H1 (cell line): ENCODE measurements around the gene SLC6A18. TPM values are rescaled to one million over a fixed set of nuclear protein-coding genes. Genes with fewer than 3 reads are reported as not detected.

ENCODE experiments used
- CTCF ChIA-PET: fragments of 300-600 bp; sonication (Branson Sonifier 250); formaldehyde crosslinking; loops from one replicate; lab custom pipeline; 2021; ENCODE audit not compliant: partially characterized antibody; lab: Charles Lee
- POLR2A ChIA-PET: fragments of 300-600 bp; sonication (Branson Sonifier 250); formaldehyde crosslinking; loops from one replicate; lab custom pipeline; 2021; ENCODE audit warnings: inconsistent platforms; ENCODE audit not compliant: partially characterized antibody; lab: Charles Lee
- DNase-seq, 2 experiments: peaks; one replicate each; pipeline versions ENCODE4 v3.0.0 to v3.0.0-alpha.2; 2010 to 2022; ENCODE audit warnings: low spot score in 2 of 2, low read depth in 1 of 2, mixed read lengths in 1 of 2
- FAIRE-seq: peaks from 2 replicates; lab custom pipeline; 2011; peaks lifted over from hg19 to GRCh38; lab: Jason Lieb, UNC
- H2AFZ ChIP-seq: 2 replicates; pipeline ENCODE4 v1.8.1; 2012; ENCODE audit warnings: low read length, inconsistent platforms
- H2AK5ac ChIP-seq: 2 replicates; pipeline ENCODE4 v1.6.1; 2013; ENCODE audit warnings: low read depth, low read length
- H2BK120ac ChIP-seq: replicated peaks from 2 replicates; pipeline ENCODE3; 2013; ENCODE audit warnings: low read depth, low read length, inconsistent platforms
- H2BK12ac ChIP-seq: 2 replicates; pipeline ENCODE4 v1.6.1; 2013; ENCODE audit warnings: low read depth, low read length
- H2BK15ac ChIP-seq: 2 replicates; pipeline ENCODE4 v1.6.1; 2013; ENCODE audit warnings: low read length
- H2BK20ac ChIP-seq: 2 replicates; pipeline ENCODE4 v1.6.1; 2013; ENCODE audit warnings: low read length
- H2BK5ac ChIP-seq: 2 replicates; pipeline ENCODE4 v1.6.1; 2013; ENCODE audit warnings: low read depth, low read length
- H3K14ac ChIP-seq: 2 replicates; pipeline ENCODE4 v1.6.1; 2013; ENCODE audit warnings: inconsistent platforms; ENCODE audit not compliant: insufficient read length
- H3K18ac ChIP-seq: 2 replicates; pipeline ENCODE4 v1.6.1; 2013; ENCODE audit warnings: low read length; ENCODE audit errors: extremely low read depth
- H3K23ac ChIP-seq: 2 replicates; pipeline ENCODE4 v1.6.1; 2013; ENCODE audit warnings: inconsistent platforms; ENCODE audit not compliant: insufficient read length
- H3K23me2 ChIP-seq: 2 replicates; pipeline ENCODE4 v1.6.1; 2013; ENCODE audit warnings: low read depth, low read length
- H3K27ac ChIP-seq: 2 replicates; pipeline ENCODE4 v1.6.1; 2011; ENCODE audit warnings: low read depth, low read length, inconsistent platforms
- H3K27me3 ChIP-seq, 4 experiments: replicated peaks in 1 of 4; 1 replicate in 1 of 4; 2 replicates in 3 of 4; pipeline versions ENCODE4 v1.6.1 to v1.8.1; 2011 to 2013; ENCODE audit warnings: low read length in 3 of 4, mild to moderate bottlenecking in 3 of 4, inconsistent platforms in 2 of 4, mixed read lengths in 2 of 4, moderate library complexity in 1 of 4; ENCODE audit not compliant: control insufficient read depth in 3 of 4, insufficient read depth in 3 of 4; ENCODE audit errors: extremely low read depth in 1 of 4
- H3K36me3 ChIP-seq, 4 experiments: 2 replicates each; pipeline versions ENCODE4 v1.6.1 to v1.8.1; 2011 to 2013; ENCODE audit warnings: mild to moderate bottlenecking in 4 of 4, low read length in 3 of 4, moderate library complexity in 2 of 4, control low read depth in 1 of 4, inconsistent platforms in 1 of 4; ENCODE audit not compliant: insufficient read depth in 4 of 4, control insufficient read depth in 2 of 4
- H3K4ac ChIP-seq: replicated peaks from 2 replicates; pipeline ENCODE3; 2013; ENCODE audit warnings: low read length, low read depth, mixed read lengths, inconsistent platforms; ENCODE audit not compliant: insufficient read length
- H3K4me1 ChIP-seq, 4 experiments: replicated peaks in 1 of 4; 1 replicate in 1 of 4; 2 replicates in 3 of 4; pipeline versions ENCODE4 v1.6.1 to v1.8.1; 2011 to 2013; ENCODE audit warnings: low read length in 3 of 4, inconsistent platforms in 2 of 4, mixed read lengths in 1 of 4; ENCODE audit not compliant: insufficient read depth in 4 of 4, control insufficient read depth in 3 of 4
- H3K4me2 ChIP-seq, 2 experiments: 2 replicates each; pipeline versions ENCODE4 v1.6.1 to v1.8.1; 2011 to 2013; ENCODE audit warnings: low read depth in 2 of 2, low read length in 2 of 2, control low read depth in 1 of 2, inconsistent platforms in 1 of 2, mild to moderate bottlenecking in 1 of 2; ENCODE audit not compliant: insufficient read depth in 1 of 2
- H3K4me3 ChIP-seq, 4 experiments: fragments of 200-600, 300-600 bp in 1 of 4; sonication (generic), shearing (Covaris generic), sonication (Bioruptor Twin) in 1 of 4; 2 replicates each; pipeline versions ENCODE4 v1.5.1 to v1.8.1; 2011 to 2016; ENCODE audit warnings: low read length in 4 of 4, low read depth in 3 of 4, control low read depth in 2 of 4, inconsistent platforms in 2 of 4, mild to moderate bottlenecking in 2 of 4, mixed read lengths in 1 of 4, moderate library complexity in 1 of 4; ENCODE audit not compliant: insufficient read depth in 2 of 4; ENCODE audit errors: extremely low read depth in 1 of 4
- H3K56ac ChIP-seq: replicated peaks from 2 replicates; pipeline ENCODE3; 2013; ENCODE audit warnings: low read depth, mild to moderate bottlenecking, mixed read lengths, low read length, inconsistent platforms; ENCODE audit not compliant: insufficient read length
- H3K79me1 ChIP-seq: 2 replicates; pipeline ENCODE4 v1.6.1; 2013; ENCODE audit warnings: low read depth, low read length, control low read depth
- H3K79me2 ChIP-seq, 2 experiments: 2 replicates each; pipeline versions ENCODE4 v1.6.1 to v1.8.1; 2012 to 2013; ENCODE audit warnings: low read length in 2 of 2, mild to moderate bottlenecking in 2 of 2, inconsistent platforms in 1 of 2; ENCODE audit not compliant: insufficient read depth in 2 of 2, control insufficient read depth in 1 of 2
- H3K9ac ChIP-seq, 4 experiments: replicated peaks in 1 of 4; 1 replicate in 1 of 4; 2 replicates in 3 of 4; pipeline versions ENCODE4 v1.6.1 to v1.8.1; 2011 to 2013; ENCODE audit warnings: low read depth in 3 of 4, low read length in 3 of 4, control low read depth in 2 of 4, mild to moderate bottlenecking in 2 of 4, moderate library complexity in 2 of 4, inconsistent platforms in 1 of 4; ENCODE audit errors: extremely low read depth in 1 of 4
- H3K9me3 ChIP-seq, 2 experiments: 2 replicates each; pipeline versions ENCODE4 v1.6.1 to v1.8.1; 2012 to 2013; ENCODE audit warnings: mild to moderate bottlenecking in 2 of 2, moderate library complexity in 2 of 2, control low read depth in 1 of 2, inconsistent platforms in 1 of 2, low read depth in 1 of 2, low read length in 1 of 2, mixed read lengths in 1 of 2; ENCODE audit not compliant: insufficient read depth in 2 of 2
- H4K20me1 ChIP-seq, 2 experiments: replicated peaks in 1 of 2; 2 replicates each; pipeline versions ENCODE3 to v1.8.1; 2011 to 2013; ENCODE audit warnings: inconsistent platforms in 2 of 2, low read length in 2 of 2, mild to moderate bottlenecking in 1 of 2; ENCODE audit not compliant: insufficient read depth in 2 of 2, control insufficient read depth in 1 of 2
- H4K5ac ChIP-seq: 2 replicates; pipeline ENCODE4 v1.6.1; 2013; ENCODE audit warnings: low read length, low read depth, mixed read lengths, inconsistent platforms; ENCODE audit not compliant: insufficient read length
- H4K8ac ChIP-seq: 2 replicates; pipeline ENCODE4 v1.8.0; 2013; ENCODE audit warnings: mild to moderate bottlenecking, moderate library complexity, low read length, inconsistent platforms; ENCODE audit not compliant: insufficient read depth; ENCODE audit errors: extremely low read depth
- H4K91ac ChIP-seq: replicated peaks from 2 replicates; pipeline ENCODE3; 2013; ENCODE audit warnings: low read length, mixed read lengths, inconsistent platforms; ENCODE audit not compliant: insufficient read length
- BACH1 ChIP-seq: IDR thresholded peaks from 2 replicates; pipeline ENCODE4 v1.6.1; 2012; ENCODE audit warnings: low read length, improper control_type of control experiment
- CHD1 ChIP-seq: IDR thresholded peaks from 2 replicates; pipeline ENCODE4 v1.6.1; 2012; ENCODE audit warnings: low read depth, low read length, improper control_type of control experiment
- CHD2 ChIP-seq: IDR thresholded peaks from 2 replicates; pipeline ENCODE4 v1.6.1; 2012; ENCODE audit warnings: low read length, improper control_type of control experiment
- CTBP2 ChIP-seq: IDR thresholded peaks from 2 replicates; pipeline ENCODE4 v1.7.0; 2011; ENCODE audit warnings: borderline replicate concordance, mild to moderate bottlenecking, moderate library complexity, mixed read lengths, low read length; ENCODE audit not compliant: insufficient read depth, insufficient read length
- GABPA ChIP-seq: IDR thresholded peaks from 2 replicates; pipeline ENCODE4 v1.6.1; 2011; ENCODE audit warnings: mild to moderate bottlenecking, low read length, moderate library complexity, borderline replicate concordance; ENCODE audit not compliant: insufficient read depth
- KDM4A ChIP-seq: IDR thresholded peaks from one replicate; pipeline ENCODE4 v1.7.1; 2012; ENCODE audit warnings: low read depth, mild to moderate bottlenecking, moderate library complexity, low read length, inconsistent platforms; ENCODE audit not compliant: severe bottlenecking
- KDM5A ChIP-seq: fragments of 200-600 bp; IDR thresholded peaks from 2 replicates; pipeline ENCODE4 v1.7.1; 2012; ENCODE audit warnings: mild to moderate bottlenecking, low read length, inconsistent platforms, mixed read lengths
- NRF1 ChIP-seq: IDR thresholded peaks from 2 replicates; pipeline ENCODE4 v1.6.1; 2011; ENCODE audit warnings: mild to moderate bottlenecking, low read depth, low read length, improper control_type of control experiment
- POLR2AphosphoS5 ChIP-seq: IDR thresholded peaks from 2 replicates; pipeline ENCODE4 v1.6.1; 2011; ENCODE audit warnings: low read depth, low read length
- POU5F1 ChIP-seq: IDR thresholded peaks from 2 replicates; pipeline ENCODE4 v1.6.1; 2011; ENCODE audit warnings: low read depth, mild to moderate bottlenecking, low read length, moderate library complexity
- SIRT6 ChIP-seq: IDR thresholded peaks from one replicate; pipeline ENCODE4 v1.7.1; 2012; ENCODE audit warnings: low read length, inconsistent platforms
- TAF7 ChIP-seq: optimal IDR thresholded peaks from 2 replicates; pipeline ENCODE3; 2011; ENCODE audit warnings: low read depth, mild to moderate bottlenecking, inconsistent platforms, low read length, moderate library complexity, borderline replicate concordance
- TCF12 ChIP-seq: IDR thresholded peaks from 2 replicates; pipeline ENCODE4 v1.6.1; 2011; ENCODE audit warnings: low read depth, mild to moderate bottlenecking, low read length
- TEAD4 ChIP-seq: IDR thresholded peaks from 2 replicates; pipeline ENCODE4 v1.6.1; 2012; ENCODE audit warnings: low read depth, low read length, inconsistent platforms, mixed read lengths
- WGBS, 2 experiments: shearing (Covaris generic) in 1 of 2; methylation state at CpG; one replicate each; pipeline versions ENCODE4 v1.1.6 to v1.1.7; 2013 to 2015; ENCODE audit warnings: low lambda C conversion rate in 2 of 2, mixed read lengths in 2 of 2, inconsistent platforms in 1 of 2, low coverage in 1 of 2, missing lambda C conversion rate in 1 of 2; ENCODE audit not compliant: insufficient replicate concordance in 2 of 2, insufficient coverage in 1 of 2, insufficient read length in 1 of 2; ENCODE audit errors: extremely low coverage in 1 of 2, missing lambda C conversion rate in 1 of 2; 5-methylcytosine and 5-hydroxymethylcytosine counted together
- polyA plus RNA-seq, 7 experiments: library from polyadenylated mRNA; depleted of rRNA in 3 of 7; stranded (reverse) in 5 of 7; unstranded in 2 of 7; fragments of >200 nt in 5 of 7; fragments of 200-250 nt in 2 of 7; gene quantifications; 1 replicate in 5 of 7; 2 replicates in 1 of 7; 4 replicates in 1 of 7; pipeline versions ENCODE4 v1.2.1 to v1.2.3, GENCODE V29; 2011 to 2013; ENCODE audit warnings: missing spikeins in 2 of 7, mixed read lengths in 2 of 7
- total RNA-seq: library from RNA; stranded (reverse); fragmentation: NEBNext Ultra II Directional; extraction: Animal tissue kit (Norgen Biotek cat#: 25700); gene quantifications from 2 replicates; pipeline ENCODE4 v1.2.1, GENCODE V29; 2021

The SLC6A18 gene
- total and polyA plus RNA-seq, 2 of the 8 experiments (the other 6 are each of a cell fraction or from before 2014, with no cell fraction given) = not detected

- Histone ChIP-seq H4K91ac (no peak overlapping the region), H2BK12ac (no peak overlapping the region), H4K8ac (no peak overlapping the region), H2BK20ac (no peak overlapping the region), H3K4me2 (no peak overlapping the region), H3K56ac (no peak overlapping the region), H4K5ac (no peak overlapping the region), H3K27me3 (no peaks in the 10 kb centered on the region), H3K23me2 (peaks cover 3% of the 10 kb centered on the region; the same call in 1 of the 2 replicates), H3K79me1 (peaks cover 3% of the 10 kb centered on the region), H3K23ac (no peak overlapping the region), H2BK120ac (no peak overlapping the region), H3K18ac (no peak overlapping the region), H4K20me1 (peaks cover 5 to 10% of the 10 kb centered on the region in 2 experiments), H3K9ac (no peak overlapping the region), H2BK5ac (no peak overlapping the region), H3K9me3 (no peaks in the 10 kb centered on the region), H3K36me3 (peaks cover 0 to 18% (median 8%) of the 10 kb centered on the region in 4 experiments; a peak in 4 of 8 replicates), H3K27ac (no peak overlapping the region), H3K4me1 (no peaks in the 10 kb centered on the region), H2AK5ac (no peak overlapping the region), H2BK15ac (no peak overlapping the region), H3K79me2 (peaks cover 0 to 16% of the 10 kb centered on the region in 2 experiments; a peak in 1 of 4 replicates), H3K4ac (no peak overlapping the region), H3K14ac (no peak overlapping the region), H2AFZ (no peak overlapping the region), H3K4me3 (no peak overlapping the region)
- DNase-seq (no peak), FAIRE-seq (no peak)
- 94% methylated on average over 29 of the region's 34 CpGs; no CpG with 5 or more reads in 1 of the 2 experiments for WGBS, 2 experiments
- TF ChIP-seq CTBP2 = no peak
- no peak for TF ChIP-seq KDM5A
- no peak for TF ChIP-seq POU5F1
- TF ChIP-seq NRF1 = no peak
- no peak for TF ChIP-seq TCF12
- TF ChIP-seq KDM4A = no peak
- no peak for TF ChIP-seq SIRT6
- TF ChIP-seq BACH1 = no peak
- TF ChIP-seq GABPA = no peak
- TF ChIP-seq CHD2 = no peak
- TF ChIP-seq CHD1 = no peak
- no peak for TF ChIP-seq TAF7
- no peak for TF ChIP-seq POLR2AphosphoS5
- no peak for TF ChIP-seq TEAD4
- CTCF ChIA-PET = no interaction called here
- POLR2A ChIA-PET = no interaction called here
Observed at GRCh38 chr5:1279443-1280151, 54.4 kb downstream of the SLC6A18 start.
